Measurements from ENCODE around the gene MAEA.

MAEA gene

DNA sequence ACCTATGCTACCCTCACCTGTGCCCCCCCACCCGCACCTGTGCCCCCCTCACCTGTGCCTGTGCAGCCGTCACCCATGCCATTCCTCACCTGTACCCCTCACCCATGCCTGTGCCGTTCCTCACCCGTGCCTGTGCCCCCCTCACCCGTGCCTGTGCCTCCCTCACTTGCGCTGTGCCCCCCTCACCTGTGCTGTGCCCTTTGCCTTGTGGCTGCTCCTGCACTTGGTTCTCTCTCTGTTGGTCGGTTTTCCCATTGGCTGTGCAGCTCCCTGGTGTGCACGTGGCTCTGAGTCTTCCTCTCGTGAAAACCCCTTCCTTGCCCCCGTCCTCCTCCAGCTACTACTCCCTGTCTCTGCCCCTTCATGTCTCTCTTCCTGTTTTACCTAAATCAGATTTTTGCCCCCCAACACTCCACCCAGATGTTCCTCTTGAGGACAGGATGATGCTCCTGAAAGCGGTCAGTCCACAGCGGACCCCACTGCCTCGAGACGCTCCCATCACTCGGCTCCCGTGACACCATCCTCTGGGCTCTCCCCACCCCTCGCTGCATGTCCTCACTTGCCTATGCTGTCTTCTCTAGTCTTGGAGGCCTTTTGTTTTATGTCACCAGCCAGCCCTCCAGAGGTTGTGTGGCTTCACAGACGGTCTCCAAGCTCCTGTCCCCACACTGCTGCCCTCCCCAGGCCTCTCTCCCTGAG, 6.8 kb downstream of the MAEA start:
- H3K9me3 ChIP-seq (ENCODE audit: control insufficient read depth, insufficient read depth, low read length): no peaks in the 10 kb centered on the region
- H3K36me3 ChIP-seq (ENCODE audit: insufficient read depth, low read length): peaks cover 5% of the 10 kb centered on the region
- H3K9ac ChIP-seq (ENCODE audit: low read depth, low read length): no peak overlapping the region
- peaks cover 21% of the 10 kb centered on the region for H3K4me1 ChIP-seq (ENCODE audit: insufficient read depth, low read length)

DNA sequence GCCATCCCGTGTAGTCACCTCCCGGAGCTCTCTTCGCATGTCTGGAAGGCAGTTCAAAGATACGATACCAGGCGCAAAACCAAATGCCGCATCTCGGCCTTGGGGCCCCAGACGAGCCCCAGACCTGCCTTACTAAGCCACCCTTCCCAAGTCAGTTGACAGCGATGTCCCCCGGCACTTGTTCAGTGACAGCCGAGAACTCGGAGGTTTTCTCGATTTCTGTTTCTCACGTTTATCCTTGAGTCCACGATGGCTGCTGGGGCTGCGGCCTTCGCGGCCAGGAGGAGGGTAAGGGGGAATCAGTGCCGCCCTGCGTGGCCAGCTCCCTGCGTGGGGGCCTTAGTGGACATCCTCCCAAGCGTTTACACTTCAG, 7.3 kb downstream of the MAEA start:
- peaks cover 21% of the 10 kb centered on the region for H3K4me1 ChIP-seq (ENCODE audit: insufficient read depth, low read length)
- H3K9me3 ChIP-seq (ENCODE audit: control insufficient read depth, insufficient read depth, low read length): no peaks in the 10 kb centered on the region
- H3K9ac ChIP-seq (ENCODE audit: low read depth, low read length): no peak overlapping the region
- H3K36me3 ChIP-seq (ENCODE audit: insufficient read depth, low read length): peaks cover 5% of the 10 kb centered on the region

DNA sequence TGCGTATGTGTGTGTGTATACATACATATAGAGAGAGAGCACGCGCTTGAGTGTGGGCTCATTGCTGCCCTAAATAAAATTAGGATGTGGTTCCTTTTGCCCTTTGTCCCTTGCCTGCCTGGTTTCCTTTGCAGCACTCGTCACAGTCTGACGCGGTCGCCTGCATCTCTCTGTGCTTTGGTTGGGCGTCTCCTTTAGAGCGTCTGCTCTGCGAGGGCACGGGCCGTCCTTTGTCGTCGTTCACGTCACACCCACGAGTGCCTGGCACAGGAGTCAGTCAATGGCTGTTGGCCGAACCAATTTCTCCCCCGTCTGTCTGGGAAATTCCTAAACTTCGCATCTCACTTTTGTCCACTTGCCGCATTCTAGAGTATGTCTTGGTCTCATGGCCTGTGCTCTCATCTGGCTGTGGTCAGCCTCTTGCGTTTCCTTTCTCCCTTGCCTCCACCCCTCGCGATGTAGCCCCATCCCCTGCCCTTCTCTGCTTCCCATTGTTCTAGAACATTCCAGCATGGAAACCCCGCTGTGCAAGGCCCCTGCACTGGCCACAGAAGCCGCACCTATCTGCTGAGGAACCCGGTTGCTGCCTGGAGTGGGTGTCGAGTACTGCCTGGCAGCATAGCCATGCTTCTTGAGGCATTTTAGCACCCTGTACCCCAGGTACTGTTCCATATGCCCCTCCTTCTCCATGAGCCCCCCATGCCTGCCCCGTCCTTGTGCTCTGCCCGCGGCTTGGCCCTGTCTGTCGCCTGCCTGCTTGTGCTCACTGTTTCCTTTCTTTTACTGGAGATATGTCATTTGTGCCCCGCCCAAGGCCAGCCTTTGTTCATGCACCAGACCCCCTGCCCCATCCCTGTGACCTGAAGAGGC, 8.0 kb downstream of the MAEA start:
- Histone ChIP-seq H3K9me3 (ENCODE audit: control insufficient read depth, insufficient read depth, low read length) (no peaks in the 10 kb centered on the region), H3K4me1 (ENCODE audit: insufficient read depth, low read length) (peaks cover 21% of the 10 kb centered on the region), H3K9ac (ENCODE audit: low read depth, low read length) (no peak overlapping the region), H3K36me3 (ENCODE audit: insufficient read depth, low read length) (peaks cover 5% of the 10 kb centered on the region)

DNA sequence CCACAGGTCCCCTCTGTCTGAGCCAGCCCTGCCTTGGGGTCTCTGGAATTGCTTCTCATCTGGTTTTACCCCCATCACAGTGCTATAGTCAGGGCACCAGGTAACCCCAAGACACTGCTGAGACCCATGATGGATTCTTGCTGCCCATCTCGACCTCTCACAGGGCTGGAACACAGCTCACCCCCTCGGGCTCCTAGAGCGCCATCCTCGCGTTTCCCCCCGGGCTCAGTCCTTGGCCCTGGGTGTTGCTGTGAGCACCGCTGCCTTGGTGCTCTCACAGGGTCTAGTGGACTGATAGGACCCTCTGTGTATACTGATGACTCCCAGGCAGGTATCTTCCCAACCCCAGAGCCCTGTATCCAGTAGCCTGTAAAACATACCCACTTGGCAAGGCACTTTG, 8.8 kb downstream of the MAEA start:
- H3K9ac ChIP-seq (ENCODE audit: low read depth, low read length): no peak overlapping the region
- H3K4me1 ChIP-seq (ENCODE audit: insufficient read depth, low read length): peaks cover 21% of the 10 kb centered on the region
- H3K9me3 ChIP-seq (ENCODE audit: control insufficient read depth, insufficient read depth, low read length): no peaks in the 10 kb centered on the region
- H3K36me3 ChIP-seq (ENCODE audit: insufficient read depth, low read length): peaks cover 5% of the 10 kb centered on the region

DNA sequence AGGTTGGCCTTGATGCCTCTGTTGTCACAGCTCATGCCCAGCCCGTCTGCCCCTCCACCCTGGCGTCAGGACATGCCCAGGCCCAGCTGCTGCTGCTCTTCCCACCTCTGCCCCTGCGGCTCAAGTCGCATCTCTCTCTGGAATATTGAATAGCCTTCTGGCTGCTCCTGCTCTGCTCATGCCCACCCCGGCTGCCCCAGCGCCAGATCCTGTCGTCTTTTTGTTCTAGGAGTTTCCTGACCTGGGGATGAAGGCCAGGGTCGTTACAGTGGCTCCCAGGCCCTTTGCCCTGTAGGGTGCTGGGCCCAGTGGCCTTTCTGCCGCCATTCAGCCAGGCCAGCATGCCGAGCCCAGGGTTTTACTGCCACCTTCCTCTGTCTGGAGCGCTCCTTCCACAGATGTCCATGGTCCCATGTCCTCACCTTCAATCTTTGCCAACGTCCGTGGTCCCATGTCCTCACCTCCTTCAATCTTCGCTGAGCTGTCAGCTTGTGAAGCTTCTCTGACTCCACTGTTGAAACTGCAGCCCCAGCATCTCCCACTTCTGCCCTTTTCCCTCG, 9.7 kb downstream of the MAEA start:
- Histone ChIP-seq H3K36me3 (ENCODE audit: insufficient read depth, low read length) (peaks cover 5% of the 10 kb centered on the region), H3K9ac (ENCODE audit: low read depth, low read length) (no peak overlapping the region), H3K4me1 (ENCODE audit: insufficient read depth, low read length) (peaks cover 15% of the 10 kb centered on the region), H3K9me3 (ENCODE audit: control insufficient read depth, insufficient read depth, low read length) (no peaks in the 10 kb centered on the region)

DNA sequence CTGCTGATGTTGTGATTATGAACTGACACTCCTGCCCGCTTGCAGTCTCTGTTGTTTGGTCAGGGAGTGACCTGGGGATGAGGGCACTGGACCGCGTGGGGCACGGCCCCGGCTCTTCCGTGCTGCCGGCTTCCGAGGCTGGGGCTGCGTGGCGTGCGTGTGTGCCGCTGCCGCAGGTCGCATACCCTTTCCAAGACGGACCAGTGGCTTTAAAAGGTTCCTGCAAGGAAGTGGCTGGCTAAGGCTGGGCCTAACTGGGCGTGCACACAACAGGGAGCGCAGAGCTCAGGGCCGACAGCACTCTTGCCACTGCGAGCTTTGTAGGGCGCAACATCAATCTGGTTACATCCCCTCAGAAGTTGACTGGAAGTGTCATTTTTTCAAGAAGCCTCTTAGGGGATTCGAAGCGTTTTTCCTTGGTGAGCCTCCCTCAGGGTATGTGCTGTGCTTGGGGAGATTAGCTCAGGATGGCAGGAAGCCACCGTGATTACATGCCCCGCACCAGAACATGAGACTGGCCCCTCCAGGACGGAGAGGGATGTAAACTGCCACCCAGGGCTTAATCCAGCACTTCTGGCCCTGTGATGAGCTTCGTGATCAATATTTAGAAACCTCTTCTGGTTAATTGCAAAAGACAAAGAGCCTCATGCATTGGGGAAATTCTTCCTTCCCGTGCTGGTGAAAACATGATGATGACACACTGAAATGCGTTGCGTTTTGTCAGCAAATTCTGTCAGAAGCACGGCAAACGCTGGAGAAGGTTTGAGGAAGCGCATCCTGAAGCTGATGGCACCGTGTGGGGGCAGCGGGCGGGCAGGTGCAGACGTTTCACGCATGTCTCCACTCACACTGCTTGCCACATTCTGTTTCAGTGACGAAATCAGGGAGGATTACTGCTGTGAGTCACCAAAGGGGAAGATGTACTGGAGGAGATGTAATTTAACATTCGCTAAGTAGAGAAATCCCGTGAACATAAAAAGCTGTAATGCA, 11.1 kb downstream of the MAEA start:
- Histone ChIP-seq H3K36me3 (ENCODE audit: insufficient read depth, low read length) (peaks cover 5% of the 10 kb centered on the region), H3K9me3 (ENCODE audit: control insufficient read depth, insufficient read depth, low read length) (no peaks in the 10 kb centered on the region), H3K9ac (ENCODE audit: low read depth, low read length) (no peak overlapping the region), H3K4me1 (ENCODE audit: insufficient read depth, low read length) (peaks cover 14% of the 10 kb centered on the region)

DNA sequence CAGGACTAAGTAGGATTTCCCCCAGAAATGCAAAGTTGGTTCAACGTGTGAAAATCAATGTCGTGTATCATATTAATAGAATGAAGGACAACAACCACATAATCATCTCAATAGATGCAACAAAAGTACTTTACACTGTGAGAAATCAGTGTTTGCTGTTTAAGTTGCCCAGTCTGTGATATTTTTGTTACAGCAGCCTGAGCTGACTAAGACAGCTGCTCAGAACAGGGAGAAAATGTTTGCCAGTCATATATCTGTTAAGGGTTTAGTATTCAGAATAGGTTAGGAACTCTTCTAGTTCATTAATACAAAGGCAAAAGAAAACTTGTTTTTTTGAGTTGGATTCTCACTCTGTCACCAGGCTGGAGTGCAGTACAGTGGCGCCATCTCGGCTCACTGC, 12.5 kb downstream of the MAEA start:
- H3K9me3 ChIP-seq (ENCODE audit: control insufficient read depth, insufficient read depth, low read length): no peaks in the 10 kb centered on the region
- H3K4me1 ChIP-seq (ENCODE audit: insufficient read depth, low read length): peaks cover 12% of the 10 kb centered on the region
- H3K36me3 ChIP-seq (ENCODE audit: insufficient read depth, low read length): peaks cover 5% of the 10 kb centered on the region
- no peak overlapping the region for H3K9ac ChIP-seq (ENCODE audit: low read depth, low read length)

DNA sequence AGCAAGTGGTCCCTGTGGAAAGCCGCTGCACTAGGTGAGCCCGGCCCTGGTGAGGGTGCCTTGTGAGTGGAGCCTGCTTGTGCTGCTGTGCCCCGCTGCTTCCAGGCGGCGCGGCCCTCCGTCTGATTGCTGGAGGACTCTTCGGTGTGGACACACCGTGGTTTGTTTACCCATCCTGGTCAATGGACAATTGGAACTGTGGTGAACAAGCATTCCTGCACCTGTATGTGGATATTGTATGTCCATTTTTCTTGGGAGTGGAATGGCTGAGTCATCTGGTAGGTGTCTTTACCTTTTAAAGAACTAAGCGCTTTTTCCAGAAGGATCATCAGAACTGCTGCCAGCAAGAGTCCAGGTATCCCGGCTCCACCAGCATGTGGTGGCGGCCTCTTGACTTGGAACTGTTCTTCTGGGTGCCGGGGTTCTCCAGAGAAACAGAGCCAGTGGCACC, 15.6 kb downstream of the MAEA start:
- no peaks in the 10 kb centered on the region for H3K9me3 ChIP-seq (ENCODE audit: control insufficient read depth, insufficient read depth, low read length)
- peaks cover 16% of the 10 kb centered on the region for H3K4me1 ChIP-seq (ENCODE audit: insufficient read depth, low read length)
- no peaks in the 10 kb centered on the region; the same call in none of the 2 replicates for H3K36me3 ChIP-seq (ENCODE audit: insufficient read depth, low read length)
- H3K9ac ChIP-seq (ENCODE audit: low read depth, low read length): no peak overlapping the region

DNA sequence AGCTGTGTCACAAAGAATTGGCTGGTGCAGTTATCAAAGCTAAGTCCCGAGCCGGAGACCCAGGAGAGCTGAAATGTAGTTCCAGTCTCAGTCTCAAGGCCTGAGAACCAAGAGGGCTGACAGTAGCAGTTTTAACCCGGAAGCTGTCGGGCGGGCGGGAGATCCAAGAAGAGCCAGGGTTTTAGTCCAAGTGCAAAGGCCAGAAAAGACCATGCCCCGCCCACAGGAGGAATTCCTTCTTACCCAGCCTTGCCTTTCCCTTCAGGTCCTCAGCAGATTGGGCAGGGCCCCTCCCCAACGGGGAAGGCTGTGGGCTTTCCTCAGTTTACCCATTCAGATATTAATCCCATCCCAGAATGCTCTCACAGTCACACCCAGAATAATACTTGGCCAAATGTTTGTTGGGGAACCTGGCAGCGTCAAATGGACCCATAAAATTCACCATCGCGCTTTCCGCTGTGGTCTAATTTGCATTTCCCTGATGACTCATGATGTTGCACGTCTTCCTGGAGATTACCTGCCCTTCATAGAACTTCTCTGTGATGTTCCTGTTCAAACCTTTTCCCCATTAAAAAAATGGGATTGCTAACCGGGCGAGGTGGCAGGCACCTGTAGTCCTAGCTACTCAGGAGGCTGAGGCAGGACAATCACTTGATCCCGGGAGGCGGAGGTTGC, 16.2 kb downstream of the MAEA start:
- Histone ChIP-seq H3K4me1 (ENCODE audit: insufficient read depth, low read length) (peaks cover 17% of the 10 kb centered on the region), H3K36me3 (ENCODE audit: insufficient read depth, low read length) (no peaks in the 10 kb centered on the region; the same call in none of the 2 replicates), H3K9me3 (ENCODE audit: control insufficient read depth, insufficient read depth, low read length) (no peaks in the 10 kb centered on the region), H3K9ac (ENCODE audit: low read depth, low read length) (no peak overlapping the region)

DNA sequence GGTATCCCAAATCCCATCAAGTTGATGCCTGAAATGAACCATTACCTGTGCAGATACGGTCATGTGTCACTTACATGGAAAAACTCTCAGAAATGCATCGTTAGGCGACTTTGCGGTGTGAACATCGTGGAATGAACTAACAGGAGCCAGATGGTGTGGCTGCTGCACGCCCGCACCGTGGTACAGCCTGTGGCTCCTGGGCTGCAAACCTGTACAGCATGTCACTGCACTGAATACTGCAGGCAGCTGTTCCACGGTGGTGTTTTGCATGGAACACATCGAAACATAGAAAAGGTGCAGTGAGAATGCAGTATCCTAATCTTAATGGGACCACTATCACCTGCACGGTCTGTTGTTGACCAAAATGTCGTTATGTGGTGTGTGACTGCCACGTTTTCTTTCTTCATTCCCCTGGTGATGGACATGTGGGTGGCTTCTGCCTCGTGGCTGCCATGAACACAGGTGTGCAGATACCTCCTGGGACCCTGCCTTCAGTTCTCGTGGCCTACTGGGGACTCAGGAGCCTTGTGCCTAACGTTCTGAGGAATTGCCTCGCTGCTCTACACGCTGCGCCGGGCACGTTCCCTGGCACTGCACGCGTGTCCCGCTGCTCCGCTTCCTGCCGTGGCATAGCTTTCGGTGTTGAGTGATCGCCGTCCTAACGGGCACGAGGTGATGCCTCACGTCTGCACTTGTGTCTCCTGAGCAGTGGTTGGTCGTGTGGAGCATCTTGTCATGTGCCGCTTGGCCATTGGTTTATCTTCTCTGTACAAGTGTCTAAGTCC, 18.5 kb downstream of the MAEA start:
- no peak overlapping the region for H3K9ac ChIP-seq (ENCODE audit: low read depth, low read length)
- H3K4me1 ChIP-seq (ENCODE audit: insufficient read depth, low read length): peaks cover 17% of the 10 kb centered on the region
- no peaks in the 10 kb centered on the region for H3K9me3 ChIP-seq (ENCODE audit: control insufficient read depth, insufficient read depth, low read length)

DNA sequence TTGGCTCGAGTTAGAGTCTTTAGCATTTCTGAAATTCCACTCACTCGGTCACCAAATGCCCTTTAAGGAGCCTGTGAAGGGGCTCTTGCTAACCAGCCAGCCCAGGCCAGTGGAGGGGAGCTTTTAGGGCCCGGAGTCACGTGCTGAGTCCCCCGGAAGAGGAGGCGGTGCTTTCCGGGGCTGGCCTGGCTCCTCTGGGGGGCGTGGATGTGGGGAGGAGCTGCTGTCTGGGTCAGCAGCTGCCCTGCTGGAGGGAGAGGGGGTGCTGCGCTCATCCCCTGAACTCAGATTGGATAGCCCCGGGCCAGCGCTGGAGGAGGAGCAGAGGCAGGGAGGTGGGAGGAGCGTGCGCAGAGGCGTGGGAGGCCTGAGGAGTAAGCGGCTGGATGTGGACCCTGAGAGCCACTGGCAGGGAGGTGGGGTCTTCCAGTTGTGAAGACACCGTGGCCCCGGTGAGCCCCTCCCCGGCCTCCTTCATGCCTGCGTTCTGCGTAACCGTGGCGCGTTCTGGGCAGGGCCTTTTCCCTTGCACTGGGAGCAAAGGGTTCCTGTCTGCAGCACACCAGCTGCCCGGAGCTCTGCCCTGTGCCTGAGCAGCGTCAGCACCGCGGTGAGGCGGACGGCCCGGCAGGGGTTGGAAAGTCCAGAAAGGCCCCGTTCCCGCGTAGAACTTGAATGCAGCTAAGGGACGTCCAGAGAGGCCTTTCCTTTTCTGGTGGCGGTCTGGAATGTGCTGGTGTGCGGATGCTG, 19.7 kb downstream of the MAEA start:
- Histone ChIP-seq H3K4me1 (ENCODE audit: insufficient read depth, low read length) (peaks cover 17% of the 10 kb centered on the region), H3K36me3 (ENCODE audit: insufficient read depth, low read length) (peaks cover 6% of the 10 kb centered on the region), H3K9me3 (ENCODE audit: control insufficient read depth, insufficient read depth, low read length) (no peaks in the 10 kb centered on the region), H3K9ac (ENCODE audit: low read depth, low read length) (peak overlapping the region; percentile 38)

More for the DNA sequence above, 18.5 kb downstream of the MAEA start:
- H3K36me3 ChIP-seq (ENCODE audit: insufficient read depth, low read length): peaks cover 4% of the 10 kb centered on the region

DNA sequence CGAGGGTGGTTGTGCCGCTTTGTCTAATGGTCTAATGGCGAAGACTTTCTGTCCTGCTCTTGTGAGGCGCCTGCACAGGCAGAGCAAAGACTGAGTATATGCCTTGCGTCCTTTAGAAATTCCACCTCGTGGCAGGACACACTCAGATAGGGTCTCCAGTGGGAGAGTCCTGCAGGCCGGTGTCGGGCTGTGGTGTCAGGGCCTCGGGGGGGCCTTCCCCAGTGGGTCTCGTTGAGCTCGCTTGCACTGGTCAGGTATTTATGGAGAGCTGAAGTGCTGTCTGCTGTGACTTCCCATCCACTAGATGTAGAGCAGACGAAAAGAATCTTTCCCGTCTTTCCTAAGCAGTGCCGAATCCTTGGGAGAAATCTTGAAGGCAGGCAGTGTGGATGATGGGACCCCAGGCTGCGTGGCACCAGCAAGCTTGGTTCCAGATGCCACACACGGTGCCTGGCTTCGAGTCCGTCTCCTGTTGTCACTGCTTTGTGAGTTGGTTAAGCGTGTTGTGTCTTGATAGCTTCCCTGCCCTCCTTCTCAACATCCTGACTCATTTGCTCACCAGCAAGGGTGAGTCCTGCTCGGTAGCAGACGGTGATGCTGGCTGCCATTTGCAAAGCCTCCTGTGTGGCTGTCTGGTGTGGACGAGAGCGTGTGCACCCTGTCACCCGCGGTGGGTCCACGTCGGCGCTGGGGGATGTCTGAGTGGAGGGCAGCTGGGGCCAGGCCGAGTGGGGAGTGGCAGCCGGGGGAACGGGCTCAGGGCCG, 20.5 kb downstream of the MAEA start:
- Histone ChIP-seq H3K36me3 (ENCODE audit: insufficient read depth, low read length) (peaks cover 6% of the 10 kb centered on the region), H3K9me3 (ENCODE audit: control insufficient read depth, insufficient read depth, low read length) (no peaks in the 10 kb centered on the region), H3K4me1 (ENCODE audit: insufficient read depth, low read length) (peaks cover 17% of the 10 kb centered on the region), H3K9ac (ENCODE audit: low read depth, low read length) (peak overlapping the region; percentile 38; the same call in 1 of the 2 replicates)
